Measurements from ENCODE around the gene FAM83B.

The FAM83B gene

DNA sequence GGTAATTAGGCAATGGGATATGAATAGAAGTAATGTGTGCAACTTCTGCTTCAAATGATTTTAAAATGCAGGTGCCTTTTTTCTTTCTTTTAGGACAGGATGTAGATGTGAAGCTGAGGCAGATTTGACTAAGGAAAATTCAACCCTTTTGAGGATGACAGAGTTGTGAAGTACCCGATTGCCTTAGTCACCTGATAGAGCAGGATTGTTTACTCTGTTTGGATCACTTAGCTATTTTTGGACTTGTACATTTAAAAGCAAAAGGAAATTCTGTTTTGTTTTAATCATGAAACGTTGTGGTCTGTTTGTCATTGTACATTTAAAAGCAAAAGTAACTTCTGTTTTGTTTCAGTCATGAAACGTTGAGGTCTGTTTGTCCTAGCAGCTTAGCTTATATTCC is 143.4 kb downstream of the FAM83B start:
- TF ChIP-seq, protein P1, sequence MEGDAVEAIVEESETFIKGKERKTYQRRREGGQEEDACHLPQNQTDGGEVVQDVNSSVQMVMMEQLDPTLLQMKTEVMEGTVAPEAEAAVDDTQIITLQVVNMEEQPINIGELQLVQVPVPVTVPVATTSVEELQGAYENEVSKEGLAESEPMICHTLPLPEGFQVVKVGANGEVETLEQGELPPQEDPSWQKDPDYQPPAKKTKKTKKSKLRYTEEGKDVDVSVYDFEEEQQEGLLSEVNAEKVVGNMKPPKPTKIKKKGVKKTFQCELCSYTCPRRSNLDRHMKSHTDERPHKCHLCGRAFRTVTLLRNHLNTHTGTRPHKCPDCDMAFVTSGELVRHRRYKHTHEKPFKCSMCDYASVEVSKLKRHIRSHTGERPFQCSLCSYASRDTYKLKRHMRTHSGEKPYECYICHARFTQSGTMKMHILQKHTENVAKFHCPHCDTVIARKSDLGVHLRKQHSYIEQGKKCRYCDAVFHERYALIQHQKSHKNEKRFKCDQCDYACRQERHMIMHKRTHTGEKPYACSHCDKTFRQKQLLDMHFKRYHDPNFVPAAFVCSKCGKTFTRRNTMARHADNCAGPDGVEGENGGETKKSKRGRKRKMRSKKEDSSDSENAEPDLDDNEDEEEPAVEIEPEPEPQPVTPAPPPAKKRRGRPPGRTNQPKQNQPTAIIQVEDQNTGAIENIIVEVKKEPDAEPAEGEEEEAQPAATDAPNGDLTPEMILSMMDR (IDR thresholded peaks at IDR 0.05), result no peak
